Breast epithelium (tissue), 3 donors: ENCODE data around the gene RCAN3.

ENCODE experiments used
- POLR2AphosphoS5 ChIP-seq, 3 donors: sonication (generic); formaldehyde crosslinking; IDR thresholded peaks; one replicate each; pipeline ENCODE4 v1.6.1; 2017; ENCODE audit warnings: antibody characterized with exemption in 3 of 3
- TF ChIP-seq, protein P1 (sequence below), 3 donors: fragments of 450-650 bp; IDR thresholded peaks; one replicate each; pipeline ENCODE4 v1.5.1; 2016 to 2017; ENCODE audit warnings: antibody characterized with exemption in 3 of 3, mild to moderate bottlenecking in 3 of 3, moderate library complexity in 3 of 3

DNA sequence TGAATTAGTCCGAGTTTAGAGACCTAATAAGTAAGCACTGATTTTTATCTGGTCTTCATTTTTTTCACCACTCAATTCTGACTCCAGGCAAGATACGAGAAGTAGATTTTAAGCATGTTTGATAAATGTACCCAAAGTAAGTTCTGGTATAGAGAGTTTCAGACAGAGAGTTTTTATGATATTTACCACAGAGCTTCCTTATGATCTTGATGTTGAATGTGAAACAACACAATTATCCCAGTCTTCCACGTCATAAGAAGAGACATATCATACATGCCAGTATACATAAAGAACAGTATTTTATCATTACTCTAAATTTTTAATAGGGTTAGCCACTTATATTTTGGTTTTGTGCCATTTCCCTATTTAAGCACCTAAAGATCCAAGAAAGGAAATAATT is 45.4 kb downstream of the RCAN3 start:
- TF ChIP-seq, protein P1, sequence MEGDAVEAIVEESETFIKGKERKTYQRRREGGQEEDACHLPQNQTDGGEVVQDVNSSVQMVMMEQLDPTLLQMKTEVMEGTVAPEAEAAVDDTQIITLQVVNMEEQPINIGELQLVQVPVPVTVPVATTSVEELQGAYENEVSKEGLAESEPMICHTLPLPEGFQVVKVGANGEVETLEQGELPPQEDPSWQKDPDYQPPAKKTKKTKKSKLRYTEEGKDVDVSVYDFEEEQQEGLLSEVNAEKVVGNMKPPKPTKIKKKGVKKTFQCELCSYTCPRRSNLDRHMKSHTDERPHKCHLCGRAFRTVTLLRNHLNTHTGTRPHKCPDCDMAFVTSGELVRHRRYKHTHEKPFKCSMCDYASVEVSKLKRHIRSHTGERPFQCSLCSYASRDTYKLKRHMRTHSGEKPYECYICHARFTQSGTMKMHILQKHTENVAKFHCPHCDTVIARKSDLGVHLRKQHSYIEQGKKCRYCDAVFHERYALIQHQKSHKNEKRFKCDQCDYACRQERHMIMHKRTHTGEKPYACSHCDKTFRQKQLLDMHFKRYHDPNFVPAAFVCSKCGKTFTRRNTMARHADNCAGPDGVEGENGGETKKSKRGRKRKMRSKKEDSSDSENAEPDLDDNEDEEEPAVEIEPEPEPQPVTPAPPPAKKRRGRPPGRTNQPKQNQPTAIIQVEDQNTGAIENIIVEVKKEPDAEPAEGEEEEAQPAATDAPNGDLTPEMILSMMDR (IDR thresholded peaks at IDR 0.05): no peak
- no peak for TF ChIP-seq POLR2AphosphoS5 (IDR thresholded peaks at IDR 0.05)
